RPMI8226 (cell line): ENCODE results near the gene BCAS3.
A peak's percentile ranks its signal among the peaks of the same experiment; 100 is the strongest.
"Not testable (repeated sequence)": the region's sequence is repeated elsewhere in the genome, so short reads cannot be mapped to it uniquely, and the experiment has no call there.

Experiments
- DNase-seq: peaks from one replicate; pipeline ENCODE4 v3.0.0-alpha.2; 2015

The BCAS3 gene

DNA sequence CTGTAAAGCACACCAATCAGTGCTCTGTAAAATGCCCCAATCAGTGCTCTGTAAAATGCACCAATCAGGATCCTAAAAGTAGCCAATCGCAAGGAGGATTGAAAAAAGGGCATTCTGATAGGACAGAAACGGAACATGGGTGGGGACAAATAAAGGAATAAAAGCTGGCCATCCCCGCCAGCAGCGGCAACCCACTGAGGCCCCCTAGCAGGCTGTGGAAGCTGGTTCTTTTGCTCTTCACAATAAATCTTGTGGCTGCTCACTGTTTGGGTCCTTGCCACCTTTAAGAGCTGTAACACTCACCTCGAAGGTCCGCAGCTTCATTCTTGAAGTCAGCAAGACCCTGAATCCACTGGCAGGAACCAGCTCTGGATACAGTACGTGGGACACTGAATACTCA lies 559.6 kb downstream of the BCAS3 start:
- no peak for DNase-seq

DNA sequence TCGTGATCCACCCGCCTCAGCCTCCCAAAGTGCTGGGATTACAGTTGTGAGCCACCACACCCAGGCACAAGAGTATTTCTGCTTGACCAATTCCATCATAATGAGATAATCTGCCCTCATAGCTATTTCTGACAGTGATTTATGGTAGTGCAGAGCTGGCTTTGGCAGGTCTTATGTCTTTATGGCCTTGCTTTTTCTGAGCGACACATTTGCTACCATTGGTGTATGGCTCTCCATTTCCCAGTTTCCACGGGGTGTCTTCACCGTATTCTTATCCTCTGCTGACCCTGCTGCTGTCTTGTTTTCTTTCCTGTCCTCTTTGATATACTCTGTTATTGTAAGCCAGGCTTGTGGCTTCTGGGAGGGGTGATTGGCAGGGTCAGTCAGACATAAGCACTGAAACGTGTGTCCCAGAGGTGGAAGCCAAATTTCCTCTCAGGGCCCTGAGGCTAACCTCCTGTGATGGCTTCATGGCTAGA lies 560.8 kb downstream of the BCAS3 start:
- DNase-seq: no peak

DNA sequence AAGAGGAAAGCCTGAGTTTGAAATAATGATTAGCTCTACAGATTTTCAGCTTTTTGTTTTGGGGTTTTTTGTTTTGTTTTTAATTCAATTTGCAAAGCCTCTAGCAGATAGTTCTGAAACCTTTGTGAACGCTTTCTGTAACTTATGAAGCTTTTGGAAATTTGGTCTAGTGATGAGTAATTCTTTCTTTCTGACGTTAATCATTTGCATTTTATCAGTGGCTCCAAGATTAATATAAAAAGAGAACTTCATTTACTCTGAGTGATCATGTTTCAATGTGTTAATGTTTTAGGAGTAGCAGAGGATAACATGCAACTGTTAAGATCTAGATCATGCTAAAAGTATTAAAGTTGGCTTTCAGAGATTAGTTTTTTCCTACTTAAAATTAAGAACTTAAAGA lies 561.7 kb downstream of the BCAS3 start:
- no peak for DNase-seq

DNA sequence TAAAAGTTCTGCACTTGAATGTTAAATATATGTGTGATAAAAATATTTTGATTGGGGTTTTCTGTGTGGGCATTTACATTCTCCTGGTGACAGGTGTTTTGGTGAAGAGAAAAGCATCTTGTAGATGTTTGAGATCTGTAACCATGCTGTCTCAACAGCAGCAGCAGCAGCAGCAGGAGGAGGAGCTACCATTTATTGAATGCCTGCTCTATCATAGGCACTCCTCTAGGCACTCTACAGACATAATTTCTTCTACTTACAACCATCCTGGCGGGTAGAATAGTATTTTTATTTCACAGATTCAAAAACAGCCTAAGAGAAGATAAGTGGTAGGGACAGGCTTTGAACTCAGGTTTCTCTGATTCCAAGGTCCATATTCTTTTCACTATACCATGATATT lies 562.3 kb downstream of the BCAS3 start:
- no peak for DNase-seq

DNA sequence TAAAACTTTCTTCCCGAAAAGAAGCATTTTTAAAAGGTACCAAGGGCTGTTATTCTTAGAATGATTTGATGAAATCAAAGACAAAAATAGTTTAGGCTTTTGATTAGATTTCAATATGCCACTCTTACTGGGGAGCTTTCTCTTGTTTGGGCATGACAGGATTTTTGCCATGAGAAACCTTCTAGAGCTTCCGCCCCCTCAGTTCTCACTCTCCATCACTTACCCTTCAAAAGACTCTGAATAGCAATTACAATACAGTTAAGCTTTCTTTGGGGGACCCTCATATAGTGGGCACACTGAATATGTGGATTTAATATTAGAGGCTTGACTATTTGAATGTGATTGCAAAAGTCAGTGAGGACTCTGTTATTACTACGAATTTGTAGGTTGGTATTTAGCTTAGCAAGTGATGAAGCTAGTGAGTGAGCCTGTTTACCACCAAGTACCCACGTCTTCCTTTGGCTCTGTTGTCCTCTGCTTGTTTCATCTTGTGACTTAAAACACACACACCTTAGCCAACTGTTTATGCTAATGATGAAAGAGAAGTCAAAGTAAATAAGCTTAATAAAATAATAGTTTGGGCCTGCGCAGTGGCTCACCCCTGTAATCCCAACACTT lies 563.3 kb downstream of the BCAS3 start:
- no peak for DNase-seq

DNA sequence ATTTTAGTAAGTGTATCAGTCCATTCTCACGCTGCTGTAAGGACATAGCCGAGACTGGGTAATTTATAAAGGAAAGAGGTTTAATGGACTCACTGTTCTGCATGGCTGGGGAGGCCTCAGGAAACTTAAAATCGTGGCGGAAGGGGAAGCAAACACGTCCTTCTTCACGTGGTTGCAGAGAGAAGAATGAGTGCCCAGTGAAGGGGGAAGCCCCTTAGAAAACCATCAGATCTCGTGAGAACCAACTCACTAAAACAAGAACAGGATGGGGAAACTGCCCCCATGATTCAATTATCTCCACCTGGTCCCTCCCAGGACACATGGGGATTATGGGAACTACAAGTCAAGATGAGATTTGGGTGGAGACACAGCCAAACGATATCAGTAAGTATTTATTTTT lies 567.3 kb downstream of the BCAS3 start:
- DNase-seq: not testable (repeated sequence)

DNA sequence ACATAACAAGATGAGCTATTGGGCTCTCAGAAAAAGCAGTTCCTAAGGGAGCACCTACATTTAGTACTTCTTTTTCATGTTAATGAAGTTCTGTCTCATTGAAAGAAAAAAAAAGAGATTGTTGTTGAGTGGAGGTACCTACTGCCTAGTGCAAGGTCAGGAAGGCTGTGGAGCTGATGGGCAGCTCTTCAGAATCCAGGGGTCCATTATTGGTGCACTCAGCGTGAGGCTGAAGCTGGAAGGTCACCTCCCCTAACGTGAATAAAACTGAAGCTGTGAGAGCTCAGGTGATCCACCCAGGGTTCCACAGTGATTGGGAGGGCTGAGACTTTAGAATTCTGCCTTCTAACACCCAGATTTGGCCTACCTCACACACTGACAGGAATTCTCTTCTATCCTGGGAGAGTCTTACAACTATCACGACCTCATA lies 568.1 kb downstream of the BCAS3 start:
- DNase-seq: no peak

DNA sequence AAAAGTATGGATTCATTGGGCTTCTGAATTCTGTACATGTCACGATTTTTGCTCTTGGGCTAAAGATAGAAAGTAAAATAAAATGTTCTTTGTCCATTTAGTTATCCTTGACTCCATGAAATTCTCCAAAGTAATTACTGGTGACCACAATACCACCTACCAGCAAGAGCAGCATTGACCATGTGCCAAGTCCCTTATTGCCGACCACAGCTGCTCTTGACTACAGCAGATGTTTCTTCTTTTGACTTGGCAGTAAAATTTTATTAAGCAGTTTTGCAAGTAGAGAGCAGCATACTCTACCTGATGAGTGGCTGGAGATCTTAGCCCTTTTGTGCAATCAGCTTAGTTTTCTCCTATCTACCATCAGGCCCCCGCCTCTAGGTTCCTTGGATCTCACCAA lies 569.8 kb downstream of the BCAS3 start:
- DNase-seq: peak; percentile 45

DNA sequence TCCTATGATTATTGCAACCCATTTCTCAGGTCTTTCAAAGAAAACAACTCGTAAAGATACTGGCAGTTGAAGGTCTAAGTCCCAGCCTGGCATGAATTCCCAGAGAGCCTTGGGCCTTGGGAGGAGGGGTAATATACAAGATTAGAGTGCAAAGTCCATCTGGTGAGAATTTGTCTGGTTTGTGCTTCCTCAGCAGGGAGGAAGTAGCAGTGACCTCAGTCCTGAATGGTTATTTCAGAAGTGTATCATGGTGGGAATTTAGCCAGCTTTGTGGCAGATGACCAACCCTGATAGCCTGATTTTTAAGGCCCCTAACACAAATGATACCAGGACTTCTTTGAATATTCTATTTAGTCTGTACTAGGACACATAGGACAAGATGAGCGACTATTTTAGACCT lies 570.7 kb downstream of the BCAS3 start:
- DNase-seq: no peak

DNA sequence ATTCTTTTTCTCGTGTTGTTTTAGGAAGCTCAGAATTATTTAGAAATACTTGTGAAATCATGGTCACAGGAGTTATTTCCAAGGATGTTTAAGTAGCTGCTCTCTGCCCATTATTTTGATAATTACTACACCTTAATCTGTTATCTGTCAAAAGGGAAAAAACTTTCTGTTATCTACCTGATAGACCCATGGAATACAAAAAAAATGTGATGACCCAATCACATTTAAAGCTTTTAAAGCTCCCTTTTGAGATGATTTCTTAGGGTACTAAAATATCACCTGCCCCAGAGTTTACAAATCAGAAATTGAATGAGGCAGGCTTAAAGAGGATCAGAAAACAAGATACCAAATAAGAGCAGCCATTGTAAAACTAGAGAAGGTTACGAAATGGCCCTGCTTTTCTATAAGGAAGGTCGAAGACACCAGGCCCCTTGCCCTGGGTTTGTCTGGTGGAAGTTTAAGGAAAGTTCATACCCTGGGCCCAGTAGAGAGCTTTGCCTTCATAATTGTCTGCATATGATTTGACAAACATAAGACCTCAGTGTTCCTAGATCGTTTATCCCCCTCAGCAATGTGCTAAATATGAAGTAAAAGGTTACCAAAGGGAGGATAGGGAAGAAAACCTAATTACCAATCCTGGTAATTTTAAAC lies 572.1 kb downstream of the BCAS3 start:
- DNase-seq: no peak

DNA sequence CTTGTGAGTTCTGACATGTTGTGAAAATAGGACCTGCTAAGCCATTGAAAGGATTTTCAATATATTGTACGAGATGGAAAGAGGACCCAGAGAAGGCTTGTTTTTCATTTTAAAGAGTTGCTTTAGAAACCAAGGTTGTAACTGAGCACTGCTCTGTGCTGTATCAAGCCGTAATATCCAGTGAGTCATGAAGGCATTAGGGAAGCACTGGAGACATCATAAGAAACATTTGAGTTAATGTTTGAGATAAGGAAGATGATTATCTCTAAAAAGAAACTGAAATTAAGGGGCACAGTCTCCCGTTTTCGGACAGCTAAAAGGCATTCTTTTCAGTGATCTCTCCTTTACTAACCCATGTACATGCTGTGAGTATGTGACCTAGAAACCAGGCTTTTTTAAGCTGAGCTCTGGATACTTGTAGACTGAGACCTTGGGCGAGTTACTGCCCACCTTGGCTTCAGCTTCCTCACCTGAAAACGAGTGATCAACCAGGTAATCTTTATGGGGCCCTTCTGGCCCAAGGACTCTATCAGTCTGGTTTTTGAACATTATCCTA lies 572.8 kb downstream of the BCAS3 start:
- DNase-seq: no peak

DNA sequence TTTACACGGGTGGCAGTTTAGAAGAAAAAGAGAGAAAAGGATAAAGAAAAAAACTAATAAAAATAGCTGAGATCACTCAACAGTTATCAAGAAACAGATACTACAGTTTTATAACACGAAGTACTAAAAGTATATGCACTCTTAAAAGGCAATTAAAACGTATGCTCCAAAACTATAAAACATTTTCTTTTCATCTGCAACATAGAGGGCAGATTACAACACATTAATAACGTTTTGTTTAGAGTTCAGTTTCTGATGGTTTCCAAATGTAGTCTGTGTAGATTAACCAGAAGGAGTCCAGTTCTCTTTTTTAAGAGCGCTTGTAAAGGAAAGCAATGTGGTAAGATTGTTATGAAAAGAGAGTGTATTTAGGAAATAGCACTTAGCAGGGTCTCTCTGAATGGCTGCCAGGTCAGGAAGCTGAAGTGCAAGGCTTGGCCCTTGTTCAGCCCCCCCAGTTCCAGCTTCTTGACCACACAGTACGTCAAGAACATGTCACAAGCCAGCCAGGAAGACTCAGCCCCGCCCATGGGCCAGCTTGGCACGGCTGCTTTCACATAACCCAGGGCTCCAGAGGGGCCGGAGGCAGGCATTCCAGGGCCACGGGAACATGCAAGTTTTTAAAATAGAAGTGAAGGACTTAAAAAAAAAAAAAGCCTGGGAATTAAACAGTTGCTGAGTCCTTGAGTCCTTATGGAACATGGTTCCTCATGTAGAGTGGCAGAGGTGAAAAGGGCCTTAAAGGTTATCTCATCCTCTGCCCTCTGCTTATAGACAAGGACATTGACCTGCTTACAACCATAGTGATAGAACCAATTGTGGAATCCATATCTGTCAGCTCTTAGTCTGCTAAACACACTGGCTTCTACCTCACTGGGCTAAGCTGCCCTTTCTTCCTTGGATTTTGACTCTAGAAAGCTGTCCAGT lies 574.6 kb downstream of the BCAS3 start:
- DNase-seq: no peak

DNA sequence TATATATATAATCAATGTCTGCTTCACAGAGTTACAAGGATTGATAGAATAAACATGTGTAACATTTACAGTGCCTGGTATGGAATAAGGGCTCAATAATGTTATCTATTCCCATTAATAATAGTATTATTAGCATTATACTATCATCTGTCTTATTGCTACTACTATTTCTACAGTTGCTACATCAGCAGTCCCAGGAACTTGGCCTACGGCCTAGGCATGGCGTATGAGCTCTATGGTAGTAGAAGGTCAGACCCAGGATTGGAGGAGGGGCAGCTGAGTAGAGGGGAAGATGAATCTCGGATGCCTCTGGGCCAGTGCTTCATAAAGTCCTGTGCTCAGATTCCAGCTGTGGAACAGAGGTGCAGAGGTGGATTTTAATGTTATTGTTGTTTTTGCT lies 575.7 kb downstream of the BCAS3 start:
- no peak for DNase-seq

DNA sequence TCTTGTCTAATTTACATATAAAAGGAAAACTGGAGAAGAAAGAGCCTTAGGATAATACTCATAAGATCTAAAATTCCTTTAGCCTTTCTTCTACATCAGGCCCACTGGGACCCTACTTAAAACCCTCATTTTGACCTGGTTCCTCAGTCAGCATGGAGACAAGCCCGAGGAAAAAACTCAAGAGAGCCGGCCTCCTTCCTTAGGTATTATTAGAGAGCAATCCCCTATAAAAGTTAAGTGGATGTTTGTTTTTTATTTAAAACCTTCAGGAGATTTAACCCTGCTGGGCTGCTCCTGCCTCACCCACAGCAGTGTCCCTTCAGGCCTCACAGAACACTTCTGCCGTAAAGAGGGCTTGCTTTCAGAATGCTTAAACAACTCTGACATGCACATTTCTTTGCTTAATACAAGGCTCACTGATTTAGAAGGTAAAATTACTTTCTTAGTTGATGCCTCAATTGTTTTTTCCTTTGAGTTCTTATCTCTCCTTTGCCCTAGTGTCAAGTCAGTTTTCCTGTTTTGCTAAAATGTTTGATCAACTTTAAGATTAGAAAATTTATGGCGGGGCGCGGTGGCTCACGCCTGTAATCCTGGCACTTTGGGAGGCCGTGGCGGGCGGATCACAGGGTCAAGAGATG lies 576.4 kb downstream of the BCAS3 start:
- DNase-seq: no peak

DNA sequence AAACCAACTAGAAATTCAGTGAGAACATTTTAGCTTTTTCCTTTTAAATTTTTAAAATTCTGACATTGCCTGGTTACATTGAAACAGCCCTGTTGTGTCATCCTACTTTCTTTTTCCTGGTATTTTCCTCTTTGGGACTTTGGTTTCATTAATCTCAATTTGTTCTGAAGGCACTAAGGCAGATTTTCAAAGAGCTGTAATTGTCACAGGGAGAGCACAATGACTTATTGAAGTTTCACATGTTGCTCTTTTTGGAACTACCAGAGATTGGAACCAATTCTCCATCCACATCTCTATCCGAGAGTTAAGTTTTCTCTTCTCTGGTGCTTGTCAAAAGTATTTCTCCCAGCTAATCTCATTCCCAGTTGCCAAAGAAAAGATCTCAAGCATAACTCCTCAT lies 577.3 kb downstream of the BCAS3 start:
- no peak for DNase-seq

DNA sequence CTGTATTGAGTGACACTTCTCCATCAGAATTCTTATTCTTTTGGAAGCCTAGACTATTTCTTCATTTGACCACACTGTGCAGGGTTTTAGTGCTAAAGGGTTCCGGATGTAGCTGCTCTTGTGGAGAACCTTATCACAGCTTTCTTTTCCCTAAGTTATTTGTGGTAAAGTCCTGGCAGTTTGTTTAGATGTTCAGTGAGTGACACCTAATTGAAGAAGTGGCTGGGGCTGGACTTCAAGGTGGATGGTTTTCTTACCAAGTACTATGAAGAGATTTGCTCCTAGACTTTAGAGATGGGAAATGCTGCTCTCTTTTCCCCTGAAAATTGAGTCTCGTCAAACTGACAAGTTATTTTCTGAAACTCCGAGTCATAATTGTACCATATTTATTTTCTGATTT lies 578.0 kb downstream of the BCAS3 start:
- no peak for DNase-seq

DNA sequence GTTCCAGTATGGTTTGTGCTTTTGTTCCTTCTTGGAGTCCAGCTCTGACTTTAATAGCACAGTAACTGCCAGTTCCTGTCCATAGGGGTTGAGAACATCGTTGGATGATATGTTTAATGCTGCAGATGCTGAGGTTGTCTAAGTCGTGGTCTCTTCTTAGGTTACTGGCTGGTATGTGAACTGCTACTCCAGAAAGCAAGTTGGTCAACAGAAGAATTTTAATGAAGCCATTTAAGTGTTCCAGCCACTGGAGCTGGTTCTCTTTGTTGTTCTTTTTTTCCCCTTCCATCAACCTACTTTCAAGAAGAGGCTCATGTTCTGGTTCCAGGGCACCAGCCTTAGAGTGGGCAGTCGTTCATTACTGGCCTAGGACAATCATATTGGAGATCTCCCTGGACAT lies 581.7 kb downstream of the BCAS3 start:
- no peak for DNase-seq

DNA sequence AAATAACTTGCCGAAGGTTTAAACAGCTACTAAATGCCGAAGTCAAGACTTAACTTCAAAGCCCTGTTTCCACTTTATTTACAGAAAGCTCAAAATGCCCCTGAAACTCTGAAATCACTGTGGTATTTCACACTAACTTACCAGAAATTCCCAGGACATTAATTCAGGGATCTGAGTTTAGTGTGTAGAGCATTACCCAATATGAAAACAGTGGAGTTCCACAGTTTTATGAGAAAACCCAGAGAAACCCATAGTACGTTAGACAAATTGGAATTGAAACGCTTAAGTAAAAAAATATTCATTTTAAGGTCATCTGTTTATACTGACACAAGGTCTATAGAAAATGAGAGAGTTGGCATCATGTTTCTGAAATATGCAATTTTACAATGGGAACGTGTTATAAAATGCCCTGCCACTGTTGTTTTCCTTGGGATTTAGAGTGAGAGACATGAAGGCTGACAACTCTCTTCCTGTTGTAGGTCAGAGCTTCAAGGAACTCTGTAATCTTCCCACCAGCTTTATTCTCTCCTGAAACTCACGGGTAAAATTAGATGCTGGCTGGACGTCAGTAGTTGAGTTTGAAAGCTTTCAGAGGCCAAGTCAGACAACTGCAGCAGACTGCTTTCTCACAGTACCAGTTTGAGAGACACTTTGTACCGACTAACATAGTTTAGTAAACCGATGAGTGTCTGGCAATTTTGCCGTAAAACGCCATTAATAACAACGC lies 582.6 kb downstream of the BCAS3 start:
- DNase-seq: no peak

DNA sequence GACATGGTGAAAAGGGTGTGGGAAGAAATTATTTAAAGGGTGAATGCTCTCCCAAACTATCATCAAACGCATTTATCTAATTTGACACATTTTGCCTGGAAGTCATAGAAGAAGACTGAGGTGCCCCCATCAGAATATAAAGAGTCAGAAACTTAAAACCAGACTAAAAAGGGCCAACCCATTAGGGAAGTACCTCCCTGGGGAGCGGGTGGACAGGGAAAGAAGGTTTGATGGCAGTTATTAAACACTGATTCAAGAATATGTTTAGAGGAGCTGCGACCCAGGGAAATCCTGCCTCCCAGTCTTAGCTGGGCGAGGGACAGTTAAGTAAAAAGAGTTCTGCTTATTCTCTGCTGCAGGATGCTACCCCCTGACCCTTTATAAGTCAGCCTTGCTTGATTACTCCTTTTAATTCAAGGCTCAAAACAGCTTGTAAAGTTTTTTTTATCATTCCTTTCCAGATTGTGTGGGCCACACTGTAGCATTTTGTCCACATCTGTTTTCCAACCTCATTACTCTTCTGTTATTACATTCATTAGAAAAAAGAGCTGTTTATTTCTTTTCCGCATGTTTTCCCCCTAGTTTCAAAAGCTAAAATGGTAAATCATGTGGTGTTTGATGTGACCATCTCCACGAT lies 583.5 kb downstream of the BCAS3 start:
- DNase-seq: no peak

DNA sequence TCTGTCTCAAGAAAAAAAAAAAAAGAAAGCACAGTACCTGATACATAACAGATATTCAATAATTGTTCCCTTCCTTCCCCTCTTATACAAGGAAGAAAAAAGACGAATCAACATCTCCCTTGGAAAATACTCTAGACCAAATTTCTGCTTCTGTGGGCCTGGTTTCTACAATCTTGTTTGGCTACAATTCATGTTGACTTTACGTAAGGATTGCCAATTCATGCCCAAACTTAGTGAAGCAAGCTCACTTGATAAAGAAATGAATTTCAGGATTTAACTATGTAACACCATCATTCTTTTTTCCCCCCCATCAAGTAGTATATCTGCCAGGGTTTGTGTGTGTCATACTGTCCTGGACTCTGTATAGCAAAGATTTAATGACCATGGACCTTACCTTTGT lies 587.7 kb downstream of the BCAS3 start:
- no peak for DNase-seq

DNA sequence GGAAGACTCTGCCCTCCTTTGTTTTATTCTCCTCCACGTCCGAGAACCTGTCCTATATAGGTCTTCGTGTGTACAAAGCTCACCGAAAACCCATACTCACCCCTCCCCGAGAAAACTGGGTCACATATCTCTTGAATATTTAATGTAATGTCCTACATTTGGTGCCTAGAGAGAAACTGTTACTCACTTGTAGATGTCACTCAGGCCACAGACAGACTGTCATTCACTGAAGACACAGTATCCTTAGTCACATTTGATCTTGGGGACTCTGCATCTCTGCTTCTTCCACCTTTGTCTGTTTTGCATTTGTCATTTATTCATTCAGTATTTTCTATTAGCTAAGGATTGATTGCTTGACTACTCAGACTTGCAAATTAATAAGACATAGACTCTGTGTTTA lies 590.2 kb downstream of the BCAS3 start:
- no peak for DNase-seq

DNA sequence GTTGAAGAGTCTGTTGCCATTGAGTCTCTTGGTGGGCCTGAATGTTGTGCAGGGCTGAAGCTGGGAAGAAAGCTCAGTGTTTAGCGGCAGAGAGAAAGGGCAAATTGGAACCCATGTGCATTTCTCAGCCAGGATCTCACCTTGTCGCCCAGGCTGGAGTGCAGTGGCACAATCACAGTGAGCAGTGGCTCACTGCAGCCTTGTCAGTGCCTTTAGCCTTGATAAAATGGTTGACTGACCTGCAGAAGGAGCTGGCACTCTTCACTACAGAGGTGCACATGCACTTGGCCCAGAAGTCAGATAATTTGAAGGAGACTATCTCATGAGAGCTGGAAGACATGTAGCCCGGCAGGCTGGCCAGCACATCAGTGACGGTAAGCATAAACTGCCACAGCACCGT lies 597.7 kb downstream of the BCAS3 start:
- no peak for DNase-seq
